CD14-positive monocyte (primary cell): Measurements from ENCODE around the gene CDK17. TPM values are rescaled to one million over a fixed set of nuclear protein-coding genes. Genes with fewer than 3 reads are reported as not detected.

Source experiments
- DNase-seq, 3 donors: peaks; one replicate each; pipeline ENCODE4 v3.0.0-alpha.2; 2011 to 2022
- H2AFZ ChIP-seq: 2 replicates; pipeline ENCODE4 v1.6.0; 2012; ENCODE audit warnings: mild to moderate bottlenecking, low read depth, low read length, inconsistent platforms; ENCODE audit not compliant: insufficient read depth, poor library complexity, severe bottlenecking
- H3K27ac ChIP-seq, 2 donors: 1 replicate in 1 of 2; 2 replicates in 1 of 2; pipeline ENCODE4 v1.5.1; 2012 to 2013; ENCODE audit warnings: low read length in 2 of 2, control low read depth in 1 of 2, inconsistent platforms in 1 of 2, low read depth in 1 of 2, mild to moderate bottlenecking in 1 of 2
- H3K27me3 ChIP-seq, 2 donors: one replicate each; pipeline versions ENCODE4 v1.6.0 to v1.6.1; 2011 to 2013; ENCODE audit warnings: low read length in 2 of 2; ENCODE audit not compliant: control insufficient read depth in 2 of 2, insufficient read depth in 2 of 2
- H3K36me3 ChIP-seq, 2 donors: replicated peaks in 1 of 2; 1 replicate in 1 of 2; 2 replicates in 1 of 2; pipeline versions ENCODE4 v1.5.1 to v1.6.1; 2012 to 2013; ENCODE audit warnings: low read length in 2 of 2, control low read depth in 1 of 2, inconsistent platforms in 1 of 2, mild to moderate bottlenecking in 1 of 2; ENCODE audit not compliant: insufficient read depth in 2 of 2, control insufficient read depth in 1 of 2
- H3K4me1 ChIP-seq, 2 donors: 1 replicate in 1 of 2; 2 replicates in 1 of 2; pipeline versions ENCODE4 v1.5.1 to v1.6.1; 2012 to 2013; ENCODE audit warnings: low read length in 2 of 2, control low read depth in 1 of 2, inconsistent platforms in 1 of 2, mild to moderate bottlenecking in 1 of 2, moderate library complexity in 1 of 2; ENCODE audit not compliant: insufficient read depth in 2 of 2, control insufficient read depth in 1 of 2
- H3K4me2 ChIP-seq: replicated peaks from 2 replicates; pipeline ENCODE3; 2012; ENCODE audit warnings: low read length, moderate library complexity, mild to moderate bottlenecking; ENCODE audit not compliant: poor library complexity, severe bottlenecking; ENCODE audit errors: extremely low read depth
- H3K4me3 ChIP-seq, 3 experiments: fragments of 200-600 bp in 1 of 3; sonication (generic) in 1 of 3; replicated peaks in 1 of 3; 1 replicate in 2 of 3; 2 replicates in 1 of 3; pipeline ENCODE4 v1.5.1; 2011 to 2013; ENCODE audit warnings: low read length in 3 of 3, mild to moderate bottlenecking in 3 of 3, control low read depth in 2 of 3, low read depth in 2 of 3, inconsistent platforms in 1 of 3, moderate library complexity in 1 of 3
- H3K79me2 ChIP-seq: 2 replicates; pipeline ENCODE4 v1.6.0; 2012; ENCODE audit warnings: mild to moderate bottlenecking, control low read depth, inconsistent platforms, low read length, moderate library complexity; ENCODE audit not compliant: insufficient read depth
- H3K9ac ChIP-seq: 2 replicates; pipeline ENCODE4 v1.6.0; 2017; ENCODE audit warnings: low read length, mild to moderate bottlenecking; ENCODE audit not compliant: insufficient read depth, poor library complexity, severe bottlenecking
- H3K9me3 ChIP-seq, 2 donors: replicated peaks in 1 of 2; 1 replicate in 1 of 2; 2 replicates in 1 of 2; pipeline versions ENCODE4 v1.5.1 to v1.6.1; 2012 to 2013; ENCODE audit warnings: low read length in 2 of 2, control low read depth in 1 of 2; ENCODE audit not compliant: control insufficient read depth in 1 of 2, insufficient read depth in 1 of 2
- H4K20me1 ChIP-seq: 2 replicates; pipeline ENCODE4 v1.6.0; 2012; ENCODE audit warnings: mild to moderate bottlenecking, low read length, control low read depth, moderate library complexity; ENCODE audit not compliant: insufficient read depth
- H3K27ac Mint-ChIP-seq, 7 donors: one replicate each; pipeline ENCODE4 v1.8.0; 2020; ENCODE audit warnings: mild to moderate bottlenecking in 7 of 7, mixed read lengths in 7 of 7, moderate library complexity in 6 of 7, inconsistent platforms in 2 of 7
- H3K27me3 Mint-ChIP-seq, 3 donors: one replicate each; pipeline ENCODE4 v1.8.0; 2021 to 2022; ENCODE audit warnings: low read depth in 3 of 3, mild to moderate bottlenecking in 3 of 3, mixed read lengths in 3 of 3, moderate library complexity in 3 of 3, inconsistent platforms in 1 of 3
- H3K36me3 Mint-ChIP-seq, 2 donors: one replicate each; pipeline ENCODE4 v1.8.0; 2020; ENCODE audit warnings: mixed read lengths in 2 of 2, inconsistent platforms in 1 of 2, mild to moderate bottlenecking in 1 of 2
- H3K4me1 Mint-ChIP-seq: one replicate; pipeline ENCODE4 v1.8.0; 2020; ENCODE audit warnings: mild to moderate bottlenecking, mixed read lengths
- H3K4me3 Mint-ChIP-seq, 2 donors: one replicate each; pipeline ENCODE4 v1.8.0; 2020; ENCODE audit warnings: mild to moderate bottlenecking in 2 of 2, mixed read lengths in 2 of 2, moderate library complexity in 1 of 2
- H3K9me3 Mint-ChIP-seq, 7 donors: one replicate each; pipeline ENCODE4 v1.8.0; 2020 to 2022; ENCODE audit warnings: mixed read lengths in 7 of 7, mild to moderate bottlenecking in 6 of 7, moderate library complexity in 6 of 7, inconsistent platforms in 2 of 7
- WGBS: methylation state at CpG from one replicate; pipeline ENCODE4 v1.1.5; 2013; ENCODE audit warnings: missing lambda C conversion rate; ENCODE audit not compliant: insufficient coverage; 5-methylcytosine and 5-hydroxymethylcytosine counted together
- intact Hi-C, 2 donors: fragments of 100-400 bp; cut with micrococcal nuclease; formaldehyde crosslinking; loops; one replicate each; pipeline versions ENCODE4 v1.15.0 to v1.15.1; 2023
- polyA plus RNA-seq, 3 donors: library from polyadenylated mRNA; depleted of rRNA in 1 of 3; unstranded in 2 of 3; stranded (reverse) in 1 of 3; fragments of 300-500 nt in 2 of 3; fragments of >200 nt in 1 of 3; fragmentation: Illumina TruSeq in 2 of 3; gene quantifications; 1 replicate in 2 of 3; 2 replicates in 1 of 3; pipeline ENCODE4 v1.2.3, GENCODE V29; 2012 to 2021
- TF ChIP-seq, protein P1 (sequence below): fragments of 200-600 bp; IDR thresholded peaks from one replicate; pipeline ENCODE4 v1.8.0; 2022; ENCODE audit warnings: antibody characterized with exemption, mild to moderate bottlenecking

CDK17 gene
- polyA plus RNA-seq, 3 donors = 3.6 to 6.9 (median 6.4) TPM

DNA sequence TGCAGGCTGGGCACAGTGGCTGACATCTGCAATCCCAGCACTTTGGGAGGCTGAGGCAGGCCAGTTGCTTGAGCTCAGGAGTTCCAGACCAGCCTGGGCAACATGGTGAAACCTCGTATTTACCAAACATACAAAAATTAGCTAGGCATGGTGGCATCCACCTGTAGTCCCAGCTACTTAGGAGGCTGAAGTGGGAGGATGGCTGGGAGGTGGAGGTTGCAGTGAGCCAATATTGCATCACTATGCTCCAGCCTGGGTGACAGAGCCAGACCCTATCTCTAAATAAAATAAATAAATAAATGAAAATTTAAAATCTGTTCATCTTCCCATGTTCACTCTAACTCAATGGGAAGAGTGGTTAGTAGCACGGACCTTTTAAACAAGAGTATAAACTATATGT is 134.8 kb downstream of the CDK17 start:
- Mint-ChIP-seq H3K36me3 (peaks cover 73 to 77% of the 10 kb centered on the region in 2 donors), H3K27ac (peak overlapping the region in 2 of 7 donors; percentile 15 to 54)

DNA sequence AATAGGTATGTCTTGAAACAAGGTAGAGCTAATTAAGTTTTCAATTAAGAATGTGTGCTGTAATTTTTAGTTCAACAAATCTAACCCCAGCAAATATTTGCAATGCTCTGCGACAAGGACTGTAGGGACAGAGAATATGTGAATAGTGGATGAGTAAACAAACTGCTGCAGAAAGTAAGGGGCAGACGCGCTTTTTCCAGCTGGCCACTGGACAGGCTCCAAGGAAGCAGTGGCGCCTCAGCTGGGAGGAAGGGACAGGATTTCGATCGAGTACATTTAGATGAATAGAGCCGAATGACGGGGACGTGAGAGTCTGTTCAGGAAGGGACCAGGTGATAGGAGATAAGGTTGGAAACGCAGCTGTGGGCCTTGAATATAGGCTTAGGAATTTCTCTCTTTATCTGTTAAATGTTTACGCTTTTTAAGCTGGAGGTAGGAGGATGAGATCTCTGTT is 136.8 kb downstream of the CDK17 start:
- H3K9me3 Mint-ChIP-seq = no peaks in the 10 kb centered on the region
- Histone ChIP-seq H3K9me3 (no peaks in the 10 kb centered on the region), H3K9ac (no peak overlapping the region), H3K27me3 (no peaks in the 10 kb centered on the region), H2AFZ (no peak overlapping the region), H3K27ac (no peak overlapping the region), H3K79me2 (peaks cover 12% of the 10 kb centered on the region), H3K4me3 (no peak overlapping the region), H4K20me1 (peaks cover 67% of the 10 kb centered on the region), H3K36me3 (peaks cover 81 to 99% of the 10 kb centered on the region in 2 donors), H3K4me1 (no peaks in the 10 kb centered on the region), H3K4me2 (no peak overlapping the region)
- peak overlapping the region in 2 of 7 donors; percentile 2 to 29 for H3K27ac Mint-ChIP-seq
- TF ChIP-seq, protein P1, sequence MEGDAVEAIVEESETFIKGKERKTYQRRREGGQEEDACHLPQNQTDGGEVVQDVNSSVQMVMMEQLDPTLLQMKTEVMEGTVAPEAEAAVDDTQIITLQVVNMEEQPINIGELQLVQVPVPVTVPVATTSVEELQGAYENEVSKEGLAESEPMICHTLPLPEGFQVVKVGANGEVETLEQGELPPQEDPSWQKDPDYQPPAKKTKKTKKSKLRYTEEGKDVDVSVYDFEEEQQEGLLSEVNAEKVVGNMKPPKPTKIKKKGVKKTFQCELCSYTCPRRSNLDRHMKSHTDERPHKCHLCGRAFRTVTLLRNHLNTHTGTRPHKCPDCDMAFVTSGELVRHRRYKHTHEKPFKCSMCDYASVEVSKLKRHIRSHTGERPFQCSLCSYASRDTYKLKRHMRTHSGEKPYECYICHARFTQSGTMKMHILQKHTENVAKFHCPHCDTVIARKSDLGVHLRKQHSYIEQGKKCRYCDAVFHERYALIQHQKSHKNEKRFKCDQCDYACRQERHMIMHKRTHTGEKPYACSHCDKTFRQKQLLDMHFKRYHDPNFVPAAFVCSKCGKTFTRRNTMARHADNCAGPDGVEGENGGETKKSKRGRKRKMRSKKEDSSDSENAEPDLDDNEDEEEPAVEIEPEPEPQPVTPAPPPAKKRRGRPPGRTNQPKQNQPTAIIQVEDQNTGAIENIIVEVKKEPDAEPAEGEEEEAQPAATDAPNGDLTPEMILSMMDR = no peak
- H3K27me3 Mint-ChIP-seq = no peaks in the 10 kb centered on the region
- intact Hi-C loops = no loop called here
- WGBS = 83% methylated on average over 9 of the region's 11 CpGs
- H3K4me3 Mint-ChIP-seq = no peak overlapping the region
- no peak for DNase-seq
- H3K4me1 Mint-ChIP-seq = peaks cover 3% of the 10 kb centered on the region
- H3K36me3 Mint-ChIP-seq = peaks cover 62 to 77% of the 10 kb centered on the region in 2 donors

More for the DNA sequence above, 134.8 kb downstream of the CDK17 start:
- TF ChIP-seq, protein P1 = no peak
- intact Hi-C loops = no loop called here
- no peak overlapping the region for H3K27ac ChIP-seq
- H3K4me3 Mint-ChIP-seq = no peak overlapping the region
- no peak overlapping the region for H3K4me3 ChIP-seq
- H3K4me1 ChIP-seq = no peaks in the 10 kb centered on the region
- no peaks in the 10 kb centered on the region for H3K4me1 Mint-ChIP-seq
- no CpG with 5 or more reads among the region's 2 CpGs for WGBS
- H3K9me3 Mint-ChIP-seq = no peaks in the 10 kb centered on the region
- no peak overlapping the region for H2AFZ ChIP-seq
- no peak overlapping the region for H3K9ac ChIP-seq
- peaks cover 90 to 100% of the 10 kb centered on the region in 2 donors for H3K36me3 ChIP-seq
- H3K79me2 ChIP-seq = no peaks in the 10 kb centered on the region
- H4K20me1 ChIP-seq = peaks cover 61% of the 10 kb centered on the region
- H3K9me3 ChIP-seq = no peaks in the 10 kb centered on the region
- DNase-seq = no peak
- no peaks in the 10 kb centered on the region for H3K27me3 ChIP-seq
- no peak overlapping the region for H3K4me2 ChIP-seq
- no peaks in the 10 kb centered on the region for H3K27me3 Mint-ChIP-seq
